ENCODE measurements around the gene SYT17.

SYT17 gene

DNA sequence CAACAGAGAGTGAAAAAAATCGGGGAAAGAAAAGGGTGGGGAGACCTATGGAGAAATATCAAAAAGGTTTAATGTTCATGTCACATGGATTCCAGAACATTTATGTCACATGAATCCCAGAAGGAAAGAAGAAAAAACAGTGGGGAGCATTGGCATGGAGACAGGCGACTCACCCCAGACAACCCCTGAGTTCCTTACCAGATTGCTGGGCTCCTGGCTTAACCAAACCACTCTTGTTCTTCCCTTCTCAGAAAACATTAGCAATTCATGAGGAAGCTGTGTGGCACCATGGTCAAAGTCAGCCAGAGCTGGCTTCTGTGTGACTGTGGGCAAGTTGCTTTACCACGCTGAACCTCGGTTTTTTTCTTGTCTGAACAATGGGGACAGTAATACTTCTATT is 67.8 kb downstream of the SYT17 start:
- Histone ChIP-seq H4K8ac (ENCODE audit: low read depth, low read length) (no peak overlapping the region), H3K9me3 (ENCODE audit: insufficient read depth, low read depth, low read length) (peaks cover 5% of the 10 kb centered on the region), H2AFZ (ENCODE audit: insufficient read depth, low read length, poor library complexity) (no peak overlapping the region), H3K18ac (ENCODE audit: low read length) (no peak overlapping the region), H3K27ac (ENCODE audit: low read depth, low read length) (no peak overlapping the region), H2BK120ac (ENCODE audit: insufficient read depth, low read length, poor library complexity) (no peak overlapping the region), H2AK5ac (ENCODE audit: low read length) (no peak overlapping the region), H3K36me3 (ENCODE audit: control insufficient read depth in 1 of 2, insufficient read depth in 2 of 2, low read length in 2 of 2) (no peaks in the 10 kb centered on the region), H3K4ac (ENCODE audit: low read depth, low read length) (no peak overlapping the region), H3K4me3 (ENCODE audit: low read depth, low read length) (no peak overlapping the region), H3K79me1 (ENCODE audit: low read length) (no peaks in the 10 kb centered on the region), H3K9ac (ENCODE audit: low read length) (no peak overlapping the region), H3K79me2 (ENCODE audit: control insufficient read depth, insufficient read depth, low read length, poor library complexity) (no peaks in the 10 kb centered on the region), H3K4me1 (ENCODE audit: control insufficient read depth in 1 of 2, insufficient read depth in 2 of 2, low read length in 2 of 2) (no peaks in the 10 kb centered on the region), H2BK5ac (ENCODE audit: low read depth, low read length, poor library complexity) (no peak overlapping the region), H3K4me2 (ENCODE audit: low read length) (no peak overlapping the region), H3K27me3 (ENCODE audit: insufficient read depth, low read length) (no peaks in the 10 kb centered on the region), H4K12ac (ENCODE audit: low read depth, low read length) (no peak overlapping the region), H3K23ac (ENCODE audit: low read length) (no peak overlapping the region), H3K14ac (ENCODE audit: low read length) (no peak overlapping the region), H4K91ac (ENCODE audit: low read depth, low read length) (no peak overlapping the region), H2BK12ac (ENCODE audit: low read length) (no peak overlapping the region)
- WGBS (ENCODE audit: extremely low coverage, insufficient coverage, insufficient read length): no CpG with 5 or more reads among the region's 4 CpGs
- DNase-seq: no peak

DNA sequence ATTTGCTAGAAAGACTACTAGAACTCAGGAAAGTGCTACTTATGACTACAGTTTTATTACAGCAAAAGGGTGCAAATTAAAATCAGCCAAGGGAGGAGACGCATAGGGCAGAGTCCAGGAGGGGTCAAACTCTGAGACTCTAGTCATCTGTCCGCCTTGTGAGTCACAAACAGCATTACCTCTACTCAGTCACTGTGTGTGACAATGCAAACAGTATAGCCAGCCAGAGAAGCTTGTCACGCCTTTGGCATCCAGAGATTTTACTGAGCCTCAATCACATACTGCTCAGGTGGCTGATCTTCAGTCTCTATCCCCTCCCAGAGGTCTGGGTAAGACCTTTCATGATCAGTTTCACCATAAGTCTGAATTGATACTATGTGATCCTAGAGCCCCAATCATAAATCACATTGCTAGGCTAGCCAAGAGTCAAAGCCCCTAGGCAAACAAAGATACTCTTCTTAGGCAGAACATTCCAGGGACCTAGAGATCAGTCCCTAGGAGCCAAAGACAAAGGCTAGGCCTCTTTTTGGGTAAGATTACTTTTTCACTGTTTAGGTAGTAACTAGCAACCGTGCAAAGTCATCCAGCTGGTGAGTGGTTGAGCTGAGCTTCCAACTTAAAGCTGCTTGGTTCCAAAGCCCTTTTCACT is 68.6 kb downstream of the SYT17 start:
- no peaks in the 10 kb centered on the region for H3K79me2 ChIP-seq (ENCODE audit: control insufficient read depth, insufficient read depth, low read length, poor library complexity)
- H3K4me3 ChIP-seq (ENCODE audit: low read depth, low read length): no peak overlapping the region
- WGBS (ENCODE audit: extremely low coverage, insufficient coverage, insufficient read length): no CpG with 5 or more reads among the region's 4 CpGs
- H2BK12ac ChIP-seq (ENCODE audit: low read length): no peak overlapping the region
- no peak overlapping the region for H4K8ac ChIP-seq (ENCODE audit: low read depth, low read length)
- H2AK5ac ChIP-seq (ENCODE audit: low read length): no peak overlapping the region
- H2BK120ac ChIP-seq (ENCODE audit: insufficient read depth, low read length, poor library complexity): no peak overlapping the region
- DNase-seq: peak; percentile 22 to 41
- no peak overlapping the region for H3K4ac ChIP-seq (ENCODE audit: low read depth, low read length)
- no peak overlapping the region for H2AFZ ChIP-seq (ENCODE audit: insufficient read depth, low read length, poor library complexity)
- no peak overlapping the region for H3K9ac ChIP-seq (ENCODE audit: low read length)
- H3K4me1 ChIP-seq (ENCODE audit: control insufficient read depth in 1 of 2, insufficient read depth in 2 of 2, low read length in 2 of 2): no peaks in the 10 kb centered on the region
- H3K36me3 ChIP-seq (ENCODE audit: control insufficient read depth in 1 of 2, insufficient read depth in 2 of 2, low read length in 2 of 2): no peaks in the 10 kb centered on the region
- H3K18ac ChIP-seq (ENCODE audit: low read length): no peak overlapping the region
- no peaks in the 10 kb centered on the region for H3K79me1 ChIP-seq (ENCODE audit: low read length)
- no peak overlapping the region for H4K91ac ChIP-seq (ENCODE audit: low read depth, low read length)
- H3K14ac ChIP-seq (ENCODE audit: low read length): no peak overlapping the region
- H3K27me3 ChIP-seq (ENCODE audit: insufficient read depth, low read length): no peaks in the 10 kb centered on the region
- H2BK5ac ChIP-seq (ENCODE audit: low read depth, low read length, poor library complexity): no peak overlapping the region
- H4K12ac ChIP-seq (ENCODE audit: low read depth, low read length): no peak overlapping the region
- no peak overlapping the region for H3K4me2 ChIP-seq (ENCODE audit: low read length)
- H3K9me3 ChIP-seq (ENCODE audit: insufficient read depth, low read depth, low read length): peaks cover 5% of the 10 kb centered on the region
- H3K23ac ChIP-seq (ENCODE audit: low read length): no peak overlapping the region
- no peak overlapping the region for H3K27ac ChIP-seq (ENCODE audit: low read depth, low read length)

GRCh38 chr16:19238406-19238805 is 70.4 kb downstream of the SYT17 start:
- Histone ChIP-seq H2BK12ac (ENCODE audit: low read length) (no peak overlapping the region), H3K36me3 (ENCODE audit: control insufficient read depth in 1 of 2, insufficient read depth in 2 of 2, low read length in 2 of 2) (no peaks in the 10 kb centered on the region), H3K4me3 (ENCODE audit: low read depth, low read length) (no peak overlapping the region), H2AFZ (ENCODE audit: insufficient read depth, low read length, poor library complexity) (no peak overlapping the region), H3K4ac (ENCODE audit: low read depth, low read length) (no peak overlapping the region), H2BK5ac (ENCODE audit: low read depth, low read length, poor library complexity) (no peak overlapping the region), H4K12ac (ENCODE audit: low read depth, low read length) (no peak overlapping the region), H3K23ac (ENCODE audit: low read length) (no peak overlapping the region), H4K91ac (ENCODE audit: low read depth, low read length) (no peak overlapping the region), H3K4me1 (ENCODE audit: control insufficient read depth in 1 of 2, insufficient read depth in 2 of 2, low read length in 2 of 2) (no peaks in the 10 kb centered on the region), H2BK120ac (ENCODE audit: insufficient read depth, low read length, poor library complexity) (no peak overlapping the region), H3K27me3 (ENCODE audit: insufficient read depth, low read length) (no peaks in the 10 kb centered on the region), H3K9me3 (ENCODE audit: insufficient read depth, low read depth, low read length) (peaks cover 6% of the 10 kb centered on the region), H3K27ac (ENCODE audit: low read depth, low read length) (no peak overlapping the region), H4K8ac (ENCODE audit: low read depth, low read length) (no peak overlapping the region), H3K79me1 (ENCODE audit: low read length) (no peaks in the 10 kb centered on the region), H3K18ac (ENCODE audit: low read length) (no peak overlapping the region), H3K4me2 (ENCODE audit: low read length) (no peak overlapping the region), H3K9ac (ENCODE audit: low read length) (no peak overlapping the region), H3K79me2 (ENCODE audit: control insufficient read depth, insufficient read depth, low read length, poor library complexity) (no peaks in the 10 kb centered on the region), H3K14ac (ENCODE audit: low read length) (no peak overlapping the region), H2AK5ac (ENCODE audit: low read length) (no peak overlapping the region)
- WGBS (ENCODE audit: extremely low coverage, insufficient coverage, insufficient read length): no CpG with 5 or more reads among the region's 4 CpGs
- DNase-seq: no peak

- no peak overlapping the region for H2BK120ac ChIP-seq (ENCODE audit: insufficient read depth, low read length, poor library complexity)
- no peak overlapping the region for H4K91ac ChIP-seq (ENCODE audit: low read depth, low read length)
- no peak overlapping the region for H3K23ac ChIP-seq (ENCODE audit: low read length)
- H3K9ac ChIP-seq (ENCODE audit: low read length): no peak overlapping the region
- H3K18ac ChIP-seq (ENCODE audit: low read length): no peak overlapping the region
- no peaks in the 10 kb centered on the region for H3K36me3 ChIP-seq (ENCODE audit: control insufficient read depth in 1 of 2, insufficient read depth in 2 of 2, low read length in 2 of 2)
- no peak for DNase-seq
- no peak overlapping the region for H2BK12ac ChIP-seq (ENCODE audit: low read length)
- no peak overlapping the region for H4K8ac ChIP-seq (ENCODE audit: low read depth, low read length)
- H2BK5ac ChIP-seq (ENCODE audit: low read depth, low read length, poor library complexity): no peak overlapping the region
- no peaks in the 10 kb centered on the region for H3K79me1 ChIP-seq (ENCODE audit: low read length)
- H3K79me2 ChIP-seq (ENCODE audit: control insufficient read depth, insufficient read depth, low read length, poor library complexity): no peaks in the 10 kb centered on the region
- H2AFZ ChIP-seq (ENCODE audit: insufficient read depth, low read length, poor library complexity): no peak overlapping the region
- H3K9me3 ChIP-seq (ENCODE audit: insufficient read depth, low read depth, low read length): peaks cover 6% of the 10 kb centered on the region
- H2AK5ac ChIP-seq (ENCODE audit: low read length): no peak overlapping the region
- H4K12ac ChIP-seq (ENCODE audit: low read depth, low read length): no peak overlapping the region
- H3K4ac ChIP-seq (ENCODE audit: low read depth, low read length): no peak overlapping the region
- H3K27me3 ChIP-seq (ENCODE audit: insufficient read depth, low read length): no peaks in the 10 kb centered on the region
- WGBS (ENCODE audit: extremely low coverage, insufficient coverage, insufficient read length): no CpG with 5 or more reads among the region's 13 CpGs
- peak overlapping the region; percentile 44 for H3K4me3 ChIP-seq (ENCODE audit: low read depth, low read length)
- H3K4me1 ChIP-seq (ENCODE audit: control insufficient read depth in 1 of 2, insufficient read depth in 2 of 2, low read length in 2 of 2): no peaks in the 10 kb centered on the region
- H3K4me2 ChIP-seq (ENCODE audit: low read length): no peak overlapping the region
- H3K14ac ChIP-seq (ENCODE audit: low read length): no peak overlapping the region
- no peak overlapping the region for H3K27ac ChIP-seq (ENCODE audit: low read depth, low read length)
Observed at GRCh38 chr16:19239511-19240155, 71.6 kb downstream of the SYT17 start.

All from trophoblast cell (in vitro differentiated cells and primary cell).